GM12801 (cell line): ENCODE data around the gene SEC14L5.

Experiments used
- CTCF ChIP-seq: IDR thresholded peaks from one replicate; pipeline ENCODE4 v1.5.1; 2011; ENCODE audit warnings: control low read depth; ENCODE audit not compliant: insufficient read length; ENCODE audit errors: extremely low read depth

The SEC14L5 gene

GRCh38 chr16:4937782-4938682, 20.1 kb upstream of the SEC14L5 start:
- TF ChIP-seq CTCF = no peak

DNA sequence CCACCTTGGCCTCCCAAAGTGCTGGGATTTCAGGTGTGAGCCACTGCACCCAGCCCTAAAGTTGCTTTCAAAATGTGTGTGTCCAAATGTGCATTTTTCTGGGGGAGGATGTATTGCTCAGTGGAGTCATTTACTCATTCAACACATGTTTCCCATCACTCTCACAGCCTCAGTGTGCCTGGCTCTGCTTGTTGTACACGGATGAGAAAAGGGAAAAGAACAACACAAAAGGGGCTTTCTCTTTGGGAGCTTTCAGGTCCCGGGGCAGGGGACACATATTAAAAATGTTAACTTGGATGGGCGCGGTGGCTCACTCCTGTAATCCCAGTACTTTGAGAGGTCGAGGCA, 19.5 kb upstream of the SEC14L5 start:
- no peak for TF ChIP-seq CTCF

- no peak for TF ChIP-seq CTCF
These were observed 17.4 kb upstream of the SEC14L5 start for GRCh38 chr16:4940719-4941118.

DNA sequence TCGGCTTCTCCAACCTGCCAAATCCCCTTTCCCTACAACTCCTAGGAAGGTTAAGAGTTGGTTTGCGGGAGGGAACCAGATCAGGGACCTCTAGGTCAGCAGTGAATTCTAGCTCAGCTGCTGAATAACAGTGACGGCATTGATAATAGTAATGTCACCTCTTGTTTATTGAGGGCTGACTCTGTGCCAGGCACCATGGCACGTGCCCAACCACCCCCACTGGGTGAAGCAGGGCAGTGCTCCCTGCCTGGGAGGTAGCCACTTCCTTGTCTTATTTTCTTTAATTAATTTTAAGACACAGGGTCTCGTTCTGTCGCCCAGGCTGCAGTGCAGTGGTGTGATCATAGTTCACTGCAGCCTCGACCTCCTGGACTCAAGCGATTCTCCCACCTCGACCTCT, 15.6 kb upstream of the SEC14L5 start:
- TF ChIP-seq CTCF = no peak

DNA sequence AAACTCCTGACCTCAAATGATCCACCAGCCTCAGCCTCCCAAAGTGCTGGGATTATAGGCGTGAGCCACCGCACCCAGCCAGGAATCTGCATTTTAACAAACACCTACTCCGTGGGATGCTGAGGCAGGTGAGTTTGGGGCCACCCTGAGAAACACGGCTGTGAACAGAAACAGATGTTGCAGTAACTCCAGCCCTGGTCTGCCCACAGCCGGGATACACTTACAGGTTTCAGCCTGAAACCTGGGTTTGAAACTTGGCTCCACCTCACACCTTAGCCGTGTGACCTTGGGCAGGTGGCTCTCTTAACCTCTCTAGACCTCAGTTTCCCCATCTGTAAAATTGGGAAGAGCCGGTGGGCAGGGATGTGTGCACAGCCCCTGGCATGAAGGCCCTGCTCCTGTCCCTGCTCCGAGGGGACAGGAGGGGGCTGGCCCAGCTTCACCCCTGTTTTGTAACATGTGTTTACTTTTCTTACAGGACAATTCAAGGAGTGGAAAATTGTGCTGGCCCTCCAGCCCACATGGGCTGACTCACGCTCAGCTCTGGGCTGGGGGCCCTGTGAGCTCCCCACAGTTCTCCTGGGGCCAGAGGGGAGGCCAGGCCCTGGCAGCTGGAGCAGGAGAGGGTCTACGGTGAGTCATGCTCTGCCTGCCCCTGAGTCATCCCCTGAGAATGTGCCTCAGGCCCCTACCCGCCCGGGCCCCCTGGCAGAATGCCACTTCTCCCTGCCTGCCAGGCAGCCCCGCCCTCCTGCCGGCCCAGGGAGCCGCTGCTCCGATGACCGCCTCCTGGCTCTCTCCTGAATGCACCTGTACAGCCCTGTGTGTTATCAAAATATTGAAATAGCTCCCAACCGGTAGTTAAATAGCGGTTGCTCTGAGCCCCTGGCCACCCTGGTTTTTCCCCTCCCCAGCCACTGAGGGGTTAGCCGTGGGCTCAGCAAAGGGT, 13.5 kb upstream of the SEC14L5 start:
- TF ChIP-seq CTCF = no peak

- TF ChIP-seq CTCF = no peak
These were observed 12.3 kb upstream of the SEC14L5 start for GRCh38 chr16:4945560-4946502.
